ENCODE results near the gene MCHR2. TPM values are rescaled to one million over a fixed set of nuclear protein-coding genes. Genes with fewer than 3 reads are reported as not detected.

Gene MCHR2
- total and polyA plus RNA-seq, 2 of the 13 experiments (the other 11 are each of a cell fraction or from before 2014, with no cell fraction given): not detected

GRCh38 chr6:99993146-99993532 is 884 bp downstream of the MCHR2 start:
- TF ChIP-seq ZNF343 (CRISPR knock-in tag; IDR thresholded peaks at IDR 0.05) (no peak), PITX1 (CRISPR knock-in tag; IDR thresholded peaks at IDR 0.05) (no peak)
- intact Hi-C loops (cut with micrococcal nuclease; ENCODE audit: unreplicated experiment) (no loop called here), in situ Hi-C loops (cut with HindIII; ENCODE audit: extremely low pct_ligation_motif_present, low pct_unique_long_range_greater_than_20kb) (no loop called here)
- ATAC-seq (no peak), DNase-seq (ENCODE audit: low spot score) (no peak), FAIRE-seq (no peak)
- Histone ChIP-seq H4K20me1 (ENCODE audit: insufficient read depth, low read length) (no peaks in the 10 kb centered on the region), H3K4me3 (replicated peaks in 1 of 3; ENCODE audit: insufficient read depth in 1 of 3, low read depth in 2 of 3, low read length in 3 of 3) (no peak overlapping the region), H3K27me3 (ENCODE audit: control insufficient read depth in 1 of 2, insufficient read depth in 2 of 2, low read length in 2 of 2) (peaks cover 0 to 21% of the 10 kb centered on the region in 2 experiments; a peak in 2 of 5 replicates), H3K4me1 (ENCODE audit: insufficient read depth, low read length) (no peaks in the 10 kb centered on the region), H2AFZ (ENCODE audit: low read length) (no peak overlapping the region), H3K79me2 (ENCODE audit: insufficient read depth, low read length) (no peaks in the 10 kb centered on the region), H3K36me3 (replicated peaks in 1 of 2; ENCODE audit: control insufficient read depth in 1 of 2, insufficient read depth in 2 of 2, low read length in 2 of 2) (no peaks in the 10 kb centered on the region), H3K4me2 (ENCODE audit: low read depth, low read length) (no peak overlapping the region), H3K9me3 (ENCODE audit: low read length) (no peaks in the 10 kb centered on the region), H3K27ac (ENCODE audit: extremely low read length, insufficient read depth, low read length) (no peak overlapping the region), H3K9ac (ENCODE audit: insufficient read depth, low read depth, low read length) (no peak overlapping the region)
- 62% methylated on average over 9 of the region's 9 CpGs for WGBS (ENCODE audit: low lambda C conversion rate)
- BruUV-seq (replicated peaks): no TSS peak
- CTCF ChIA-PET (ENCODE audit: low intra/inter-chr PET ratio, low total read pairs): no interaction called here
- POLR2A ChIA-PET: no interaction called here

GRCh38 chr6:99991955-99992354 is 2.1 kb downstream of the MCHR2 start:
- no TSS peak for BruUV-seq (replicated peaks)
- Histone ChIP-seq H2AFZ (ENCODE audit: low read length) (no peak overlapping the region), H3K9me3 (ENCODE audit: low read length) (no peaks in the 10 kb centered on the region), H3K79me2 (ENCODE audit: insufficient read depth, low read length) (no peaks in the 10 kb centered on the region), H3K9ac (ENCODE audit: insufficient read depth, low read depth, low read length) (no peak overlapping the region), H3K4me3 (replicated peaks in 1 of 3; ENCODE audit: insufficient read depth in 1 of 3, low read depth in 2 of 3, low read length in 3 of 3) (no peak overlapping the region), H3K36me3 (replicated peaks in 1 of 2; ENCODE audit: control insufficient read depth in 1 of 2, insufficient read depth in 2 of 2, low read length in 2 of 2) (no peaks in the 10 kb centered on the region), H4K20me1 (ENCODE audit: insufficient read depth, low read length) (no peaks in the 10 kb centered on the region), H3K4me2 (ENCODE audit: low read depth, low read length) (no peak overlapping the region), H3K4me1 (ENCODE audit: insufficient read depth, low read length) (no peaks in the 10 kb centered on the region), H3K27me3 (ENCODE audit: control insufficient read depth in 1 of 2, insufficient read depth in 2 of 2, low read length in 2 of 2) (peaks cover 0 to 21% of the 10 kb centered on the region in 2 experiments; a peak in 2 of 5 replicates), H3K27ac (ENCODE audit: extremely low read length, insufficient read depth, low read length) (no peak overlapping the region)
- ATAC-seq (no peak), DNase-seq (ENCODE audit: low spot score) (no peak), FAIRE-seq (no peak)
- in situ Hi-C loops (cut with HindIII; ENCODE audit: extremely low pct_ligation_motif_present, low pct_unique_long_range_greater_than_20kb): no loop called here
- CTCF ChIA-PET (ENCODE audit: low intra/inter-chr PET ratio, low total read pairs): no interaction called here
- POLR2A ChIA-PET: no interaction called here
- intact Hi-C loops (cut with micrococcal nuclease; ENCODE audit: unreplicated experiment): no loop called here
- WGBS (ENCODE audit: low lambda C conversion rate): 95% methylated on average over 2 of the region's 3 CpGs
- TF ChIP-seq FOXK2 (IDR thresholded peaks at IDR 0.05): no peak
- TF ChIP-seq ZNF574 (CRISPR knock-in tag; IDR thresholded peaks at IDR 0.05): no peak
- no peak for TF ChIP-seq ZNF546 (CRISPR knock-in tag; conservative IDR thresholded peaks at IDR 0.05)
- TF ChIP-seq ZNF646 (CRISPR knock-in tag; IDR thresholded peaks at IDR 0.05): no peak
- TF ChIP-seq ISL2 (CRISPR knock-in tag; IDR thresholded peaks at IDR 0.05): no peak
- TF ChIP-seq ZNF367 (CRISPR knock-in tag; IDR thresholded peaks at IDR 0.05; ENCODE audit: borderline replicate concordance): no peak
- no peak for TF ChIP-seq RARG (CRISPR knock-in tag; IDR thresholded peaks at IDR 0.05; ENCODE audit: low read depth)
- no peak for TF ChIP-seq ZNF652 (CRISPR knock-in tag; IDR thresholded peaks at IDR 0.05; ENCODE audit: borderline replicate concordance, low read depth)
- no peak for TF ChIP-seq NPAS2 (CRISPR knock-in tag; IDR thresholded peaks at IDR 0.05; ENCODE audit: borderline replicate concordance)
